H9 (cell line): ENCODE measurements around the gene EPAS1. TPM values are rescaled to one million over a fixed set of nuclear protein-coding genes. Genes with fewer than 3 reads are reported as not detected.

ENCODE experiments used
- DNase-seq: peaks from one replicate; pipeline ENCODE4 v3.0.0-alpha.2; 2017
- H2AFZ ChIP-seq: one replicate; pipeline ENCODE4 v1.6.1; 2013; ENCODE audit warnings: mild to moderate bottlenecking, low read length, control low read depth, moderate library complexity
- H2AK5ac ChIP-seq: 2 replicates; pipeline ENCODE4 v1.6.1; 2013; ENCODE audit warnings: low read length, control low read depth, mixed read lengths; ENCODE audit not compliant: insufficient read length
- H2BK120ac ChIP-seq: one replicate; pipeline ENCODE4 v1.6.1; 2013; ENCODE audit warnings: low read depth, mild to moderate bottlenecking, low read length, control low read depth, inconsistent platforms; ENCODE audit not compliant: poor library complexity, severe bottlenecking
- H2BK12ac ChIP-seq: 2 replicates; pipeline ENCODE4 v1.6.1; 2013; ENCODE audit warnings: low read length, control low read depth, mixed read lengths, low read depth; ENCODE audit not compliant: insufficient read length
- H2BK15ac ChIP-seq: 2 replicates; pipeline ENCODE4 v1.6.1; 2013; ENCODE audit warnings: low read depth, low read length, control low read depth
- H2BK20ac ChIP-seq: one replicate; pipeline ENCODE4 v1.6.1; 2013; ENCODE audit warnings: low read depth, mild to moderate bottlenecking, low read length, control low read depth, inconsistent platforms; ENCODE audit not compliant: poor library complexity, severe bottlenecking
- H2BK5ac ChIP-seq: 2 replicates; pipeline ENCODE4 v1.6.1; 2013; ENCODE audit warnings: low read length, control low read depth, mixed read lengths; ENCODE audit not compliant: insufficient read length
- H3K14ac ChIP-seq: 2 replicates; pipeline ENCODE4 v1.6.1; 2013; ENCODE audit warnings: low read length, control low read depth; ENCODE audit not compliant: insufficient read depth
- H3K18ac ChIP-seq: 2 replicates; pipeline ENCODE4 v1.6.1; 2013; ENCODE audit warnings: low read depth, mild to moderate bottlenecking, mixed read lengths, low read length, control low read depth; ENCODE audit not compliant: insufficient read length
- H3K23ac ChIP-seq: 2 replicates; pipeline ENCODE4 v1.6.1; 2013; ENCODE audit warnings: low read length, control low read depth, mixed read lengths, low read depth; ENCODE audit not compliant: insufficient read length
- H3K23me2 ChIP-seq: 2 replicates; pipeline ENCODE4 v1.6.1; 2013; ENCODE audit warnings: low read depth, mild to moderate bottlenecking, mixed read lengths, low read length, control low read depth; ENCODE audit not compliant: insufficient read length, poor library complexity, severe bottlenecking
- H3K27ac ChIP-seq: 2 replicates; pipeline ENCODE4 v1.5.1; 2013; ENCODE audit warnings: low read length, control low read depth, mixed read lengths, low read depth; ENCODE audit not compliant: insufficient read length
- H3K27me3 ChIP-seq: 2 replicates; pipeline ENCODE4 v1.6.1; 2013; ENCODE audit warnings: low read length, control low read depth, inconsistent platforms; ENCODE audit not compliant: insufficient read depth
- H3K4ac ChIP-seq: 2 replicates; pipeline ENCODE4 v1.6.1; 2013; ENCODE audit warnings: low read depth, mild to moderate bottlenecking, control low read depth, inconsistent platforms, low read length, moderate library complexity
- H3K4me1 ChIP-seq: 2 replicates; pipeline ENCODE4 v1.6.1; 2013; ENCODE audit warnings: low read length, control low read depth, inconsistent platforms; ENCODE audit not compliant: insufficient read depth
- H3K4me2 ChIP-seq: 2 replicates; pipeline ENCODE4 v1.6.1; 2013; ENCODE audit warnings: low read length, control low read depth, mixed read lengths; ENCODE audit not compliant: insufficient read length, insufficient read depth
- H3K56ac ChIP-seq: 2 replicates; pipeline ENCODE4 v1.6.1; 2013; ENCODE audit warnings: low read depth, mild to moderate bottlenecking, mixed read lengths, low read length, control low read depth; ENCODE audit not compliant: insufficient read length
- H3K79me1 ChIP-seq: 2 replicates; pipeline ENCODE4 v1.6.1; 2013; ENCODE audit warnings: low read depth, mild to moderate bottlenecking, moderate library complexity, low read length, control low read depth, inconsistent platforms; ENCODE audit not compliant: insufficient read depth, poor library complexity, severe bottlenecking
- H3K79me2 ChIP-seq: 2 replicates; pipeline ENCODE4 v1.6.1; 2013; ENCODE audit warnings: low read length, control low read depth, inconsistent platforms; ENCODE audit not compliant: insufficient read depth
- H3K9ac ChIP-seq: 2 replicates; pipeline ENCODE4 v1.6.1; 2013; ENCODE audit warnings: low read length, control low read depth, mixed read lengths; ENCODE audit not compliant: insufficient read length; ENCODE audit errors: extremely low read depth
- H3K9me3 ChIP-seq: one replicate; pipeline ENCODE4 v1.6.1; 2013; ENCODE audit warnings: low read depth, low read length, inconsistent platforms; ENCODE audit not compliant: control insufficient read depth
- H3T11ph ChIP-seq: one replicate; pipeline ENCODE4 v1.6.1; 2013; ENCODE audit warnings: mild to moderate bottlenecking, low read length, control low read depth, inconsistent platforms
- H4K20me1 ChIP-seq: one replicate; pipeline ENCODE4 v1.6.1; 2013; ENCODE audit not compliant: control insufficient read depth, insufficient read length, insufficient read depth
- H4K5ac ChIP-seq: 2 replicates; pipeline ENCODE4 v1.6.1; 2013; ENCODE audit warnings: low read depth, mild to moderate bottlenecking, mixed read lengths, low read length, control low read depth; ENCODE audit not compliant: insufficient read length
- H4K8ac ChIP-seq: replicated peaks from 2 replicates; pipeline ENCODE4 v1.6.1; 2013; ENCODE audit warnings: low read length, control low read depth, mixed read lengths, low read depth; ENCODE audit not compliant: insufficient read length
- H4K91ac ChIP-seq: 2 replicates; pipeline ENCODE4 v1.6.1; 2013; ENCODE audit warnings: low read depth, mild to moderate bottlenecking, moderate library complexity, mixed read lengths, low read length, control low read depth; ENCODE audit not compliant: insufficient read length
- H3K27ac Mint-ChIP-seq, 3 experiments: 2 replicates in 2 of 3; 3 replicates in 1 of 3; pipeline ENCODE4 v1.8.0; 2020 to 2021; ENCODE audit warnings: mixed read lengths in 3 of 3, mild to moderate bottlenecking in 1 of 3, moderate library complexity in 1 of 3
- H3K27me3 Mint-ChIP-seq: 2 replicates; pipeline ENCODE4 v1.8.0; 2021; ENCODE audit warnings: low read depth, mild to moderate bottlenecking, moderate library complexity, mixed read lengths
- H3K36me3 Mint-ChIP-seq, 3 experiments: 2 replicates in 2 of 3; 3 replicates in 1 of 3; pipeline ENCODE4 v1.8.0; 2020 to 2021; ENCODE audit warnings: low read depth in 3 of 3, mixed read lengths in 3 of 3; ENCODE audit not compliant: insufficient read depth in 1 of 3
- H3K4me1 Mint-ChIP-seq, 2 experiments: 2 replicates each; pipeline ENCODE4 v1.8.0; 2020; ENCODE audit warnings: mixed read lengths in 2 of 2
- H3K4me3 Mint-ChIP-seq, 2 experiments: 2 replicates in 1 of 2; 3 replicates in 1 of 2; pipeline ENCODE4 v1.8.0; 2020 to 2021; ENCODE audit warnings: mild to moderate bottlenecking in 2 of 2, mixed read lengths in 2 of 2, moderate library complexity in 1 of 2
- H3K9me3 Mint-ChIP-seq, 2 experiments: 2 replicates in 1 of 2; 3 replicates in 1 of 2; pipeline ENCODE4 v1.8.0; 2020; ENCODE audit warnings: mild to moderate bottlenecking in 2 of 2, mixed read lengths in 2 of 2, moderate library complexity in 1 of 2
- CTCF ChIP-seq: fragments of 200-600 bp; sonication (generic); conservative IDR thresholded peaks from 3 replicates; pipeline ENCODE4 v1.8.0; 2021; ENCODE audit warnings: antibody characterized with exemption, mild to moderate bottlenecking
- WGBS: extraction: QIAGEN DNeasy Blood & Tissue Kit; methylation state at CpG from one replicate; pipeline ENCODE4 v1.1.7; 2013; ENCODE audit warnings: missing lambda C conversion rate, low lambda C conversion rate, mixed read lengths; ENCODE audit not compliant: insufficient read length; ENCODE audit errors: extremely low coverage; 5-methylcytosine and 5-hydroxymethylcytosine counted together
- total RNA-seq: library from RNA; stranded (reverse); gene quantifications from 2 replicates; pipeline ENCODE4 v1.2.1, GENCODE V29; 2021

The EPAS1 gene
- total RNA-seq, 1 experiment from 2014 or later: 1.1 TPM

- H3K4me1 ChIP-seq: no peaks in the 10 kb centered on the region
- H3K27ac ChIP-seq: no peak overlapping the region
- no peak overlapping the region for H3K4me2 ChIP-seq
- H4K8ac ChIP-seq: no peak overlapping the region
- H2BK5ac ChIP-seq: no peak overlapping the region
- no peaks in the 10 kb centered on the region for H3K9me3 ChIP-seq
- no peak overlapping the region for H3K27ac Mint-ChIP-seq
- no peak for TF ChIP-seq CTCF
- peaks cover 0 to 3% of the 10 kb centered on the region in 2 experiments; a peak in 1 of 4 replicates for H3K4me1 Mint-ChIP-seq
- H3K9ac ChIP-seq: no peak overlapping the region
- no peak overlapping the region for H2BK12ac ChIP-seq
- no peak overlapping the region for H3K18ac ChIP-seq
- H4K5ac ChIP-seq: no peak overlapping the region
- no peak overlapping the region for H2BK15ac ChIP-seq
- no peak overlapping the region for H2AFZ ChIP-seq
- H3T11ph ChIP-seq: no peak overlapping the region
- H3K79me1 ChIP-seq: no peaks in the 10 kb centered on the region
- DNase-seq: peak; percentile 20
- H4K20me1 ChIP-seq: no peaks in the 10 kb centered on the region
- no peak overlapping the region for H3K23ac ChIP-seq
- no peaks in the 10 kb centered on the region for H3K79me2 ChIP-seq
- no peak overlapping the region for H2AK5ac ChIP-seq
- H3K27me3 ChIP-seq: no peaks in the 10 kb centered on the region
- H3K4me3 Mint-ChIP-seq: no peak overlapping the region
- H3K14ac ChIP-seq: no peak overlapping the region
- H3K36me3 Mint-ChIP-seq: no peaks in the 10 kb centered on the region
- no peak overlapping the region for H2BK20ac ChIP-seq
- no peak overlapping the region for H3K4ac ChIP-seq
- no peaks in the 10 kb centered on the region; the same call in none of the 2 replicates for H3K27me3 Mint-ChIP-seq
- H3K23me2 ChIP-seq: no peaks in the 10 kb centered on the region
- no peak overlapping the region for H3K56ac ChIP-seq
- H4K91ac ChIP-seq: no peak overlapping the region
- H3K9me3 Mint-ChIP-seq: no peaks in the 10 kb centered on the region
- no peak overlapping the region for H2BK120ac ChIP-seq
- WGBS: no CpG with 5 or more reads among the region's 13 CpGs
Observed at GRCh38 chr2:46389417-46389916, 92.3 kb downstream of the EPAS1 start.
